B cell (primary cell): Measurements from ENCODE around the gene CHMP1A. TPM values are rescaled to one million over a fixed set of nuclear protein-coding genes. Genes with fewer than 3 reads are reported as not detected.

Experiments used
- ATAC-seq: fragments of 200-7000 bp; cut with Tn5 transposase; one replicate; pipeline ENCODE4 v1.10.0; 2021; ENCODE audit warnings: low read depth, mild to moderate bottlenecking, moderate number of reproducible peaks, moderate library complexity
- CTCF ChIA-PET: fragments of 350-600 bp; sonication (Branson Sonifier 250); formaldehyde crosslinking; loops from one replicate; lab custom pipeline; 2021; ENCODE audit warnings: antibody characterized with exemption, inconsistent platforms; lab: Charles Lee
- POLR2A ChIA-PET: fragments of 350-600 bp; sonication (Branson Sonifier 250); formaldehyde crosslinking; loops from one replicate; lab custom pipeline; 2021; ENCODE audit warnings: antibody characterized with exemption; lab: Charles Lee
- DNase-seq: peaks from one replicate; pipeline ENCODE4 v3.0.0; 2013
- H2AFZ ChIP-seq: 2 replicates; pipeline ENCODE4 v1.6.1; 2012; ENCODE audit warnings: mild to moderate bottlenecking, low read depth, low read length; ENCODE audit not compliant: insufficient read depth, poor library complexity, severe bottlenecking
- H3K27ac ChIP-seq, 2 donors: 1 replicate in 1 of 2; 2 replicates in 1 of 2; pipeline ENCODE4 v1.5.1; 2012 to 2013; ENCODE audit warnings: low read length in 2 of 2, mild to moderate bottlenecking in 2 of 2, moderate library complexity in 1 of 2
- H3K27me3 ChIP-seq, 4 experiments: fragments of 200-600 bp in 1 of 4; sonication (generic) in 1 of 4; replicated peaks in 1 of 4; 1 replicate in 2 of 4; 2 replicates in 2 of 4; pipeline versions ENCODE4 v1.6.1 to v1.7.0; 2013 to 2016; ENCODE audit warnings: low read length in 3 of 4, mild to moderate bottlenecking in 2 of 4, mixed read lengths in 1 of 4, moderate library complexity in 1 of 4; ENCODE audit not compliant: insufficient read depth in 4 of 4, control insufficient read depth in 3 of 4; ENCODE audit errors: control extremely low read depth in 1 of 4
- H3K36me3 ChIP-seq, 2 experiments: replicated peaks in 1 of 2; 1 replicate in 1 of 2; 2 replicates in 1 of 2; pipeline versions ENCODE4 v1.6.1 to v1.7.1; 2013; ENCODE audit warnings: low read length in 1 of 2; ENCODE audit not compliant: insufficient read depth in 2 of 2, control insufficient read depth in 1 of 2; ENCODE audit errors: control extremely low read depth in 1 of 2, extremely low read depth in 1 of 2
- H3K4me1 ChIP-seq, 2 donors: fragments of 200-600 bp in 1 of 2; sonication (generic) in 1 of 2; 1 replicate in 1 of 2; 2 replicates in 1 of 2; pipeline versions ENCODE4 v1.5.1 to v1.6.1; 2013 to 2017; ENCODE audit warnings: low read length in 2 of 2; ENCODE audit not compliant: control insufficient read depth in 2 of 2, insufficient read depth in 2 of 2
- H3K4me2 ChIP-seq: replicated peaks from 2 replicates; pipeline ENCODE3; 2012; ENCODE audit warnings: mild to moderate bottlenecking, low read depth, low read length; ENCODE audit not compliant: poor library complexity, severe bottlenecking
- H3K4me3 ChIP-seq, 5 experiments: fragments of 200-600 bp in 1 of 5; sonication (generic) in 1 of 5; 1 replicate in 3 of 5; 2 replicates in 2 of 5; pipeline versions ENCODE4 v1.5.1 to v1.7.0; 2011 to 2016; ENCODE audit warnings: low read length in 4 of 5, mild to moderate bottlenecking in 4 of 5, low read depth in 2 of 5, control low read depth in 1 of 5, moderate library complexity in 1 of 5; ENCODE audit not compliant: insufficient read depth in 1 of 5; ENCODE audit errors: control extremely low read depth in 1 of 5, extremely low read depth in 1 of 5
- H3K79me2 ChIP-seq: fragments of 200-600 bp; sonication (generic); one replicate; pipeline ENCODE4 v1.6.0; 2016; ENCODE audit warnings: low read length; ENCODE audit not compliant: control insufficient read depth, insufficient read depth
- H3K9ac ChIP-seq: fragments of 200-600 bp; sonication (generic); 2 replicates; pipeline ENCODE4 v1.6.1; 2017; ENCODE audit warnings: mild to moderate bottlenecking, low read length, moderate library complexity
- H3K9me3 ChIP-seq, 3 donors: one replicate each; pipeline versions ENCODE4 v1.6.1 to v1.7.1; 2013; ENCODE audit warnings: low read length in 2 of 3; ENCODE audit not compliant: control insufficient read depth in 2 of 3, insufficient read depth in 1 of 3; ENCODE audit errors: control extremely low read depth in 1 of 3
- H4K20me1 ChIP-seq: 2 replicates; pipeline ENCODE4 v1.6.0; 2012; ENCODE audit warnings: mild to moderate bottlenecking, low read length; ENCODE audit not compliant: insufficient read depth, control insufficient read depth, poor library complexity, severe bottlenecking
- H3K27ac Mint-ChIP-seq: one replicate; pipeline ENCODE4 v1.8.0; 2021; ENCODE audit warnings: mixed read lengths
- H3K27me3 Mint-ChIP-seq: one replicate; pipeline ENCODE4 v1.8.0; 2021; ENCODE audit warnings: mixed read lengths
- H3K4me1 Mint-ChIP-seq: one replicate; pipeline ENCODE4 v1.8.0; 2021; ENCODE audit warnings: mixed read lengths
- H3K4me3 Mint-ChIP-seq: one replicate; pipeline ENCODE4 v1.8.0; 2021; ENCODE audit warnings: mixed read lengths
- H3K9me3 Mint-ChIP-seq: one replicate; pipeline ENCODE4 v1.8.0; 2022; ENCODE audit warnings: mixed read lengths; ENCODE audit not compliant: insufficient read depth
- EZH2 ChIP-seq: IDR thresholded peaks from 2 replicates; pipeline ENCODE4 v1.6.1; 2012; ENCODE audit warnings: borderline replicate concordance, low read depth, mild to moderate bottlenecking, moderate library complexity, low read length; ENCODE audit not compliant: insufficient read depth, poor library complexity, severe bottlenecking
- WGBS: methylation state at CpG from one replicate; pipeline ENCODE4 v1.1.5; 2013; ENCODE audit warnings: missing lambda C conversion rate; ENCODE audit not compliant: insufficient coverage; 5-methylcytosine and 5-hydroxymethylcytosine counted together
- intact Hi-C: fragments of 100-400 bp; cut with micrococcal nuclease; formaldehyde crosslinking; loops from one replicate; pipeline ENCODE4 v1.10.0; 2022
- polyA plus RNA-seq: library from polyadenylated mRNA; depleted of rRNA; stranded (reverse); fragments of >200 nt; gene quantifications from 2 replicates; pipeline ENCODE4 v1.2.3, GENCODE V29; 2012
- total RNA-seq, 2 donors: library from RNA; stranded (reverse); fragments of 120-200 nt in 1 of 2; gene quantifications; 1 replicate in 1 of 2; 2 replicates in 1 of 2; pipeline versions ENCODE4 v1.2.3 to v1.2.4, GENCODE V29; 2013 to 2022
- TF ChIP-seq, protein P1 (sequence below): fragments of 200-600 bp; IDR thresholded peaks from one replicate; pipeline ENCODE4 v1.8.0; 2022; ENCODE audit warnings: antibody characterized with exemption, mild to moderate bottlenecking

The CHMP1A gene
- total and polyA plus RNA-seq, 2 donors (not counting 1 experiment from before 2014, with no cell fraction given), result 80.4 to 88.1 TPM

DNA sequence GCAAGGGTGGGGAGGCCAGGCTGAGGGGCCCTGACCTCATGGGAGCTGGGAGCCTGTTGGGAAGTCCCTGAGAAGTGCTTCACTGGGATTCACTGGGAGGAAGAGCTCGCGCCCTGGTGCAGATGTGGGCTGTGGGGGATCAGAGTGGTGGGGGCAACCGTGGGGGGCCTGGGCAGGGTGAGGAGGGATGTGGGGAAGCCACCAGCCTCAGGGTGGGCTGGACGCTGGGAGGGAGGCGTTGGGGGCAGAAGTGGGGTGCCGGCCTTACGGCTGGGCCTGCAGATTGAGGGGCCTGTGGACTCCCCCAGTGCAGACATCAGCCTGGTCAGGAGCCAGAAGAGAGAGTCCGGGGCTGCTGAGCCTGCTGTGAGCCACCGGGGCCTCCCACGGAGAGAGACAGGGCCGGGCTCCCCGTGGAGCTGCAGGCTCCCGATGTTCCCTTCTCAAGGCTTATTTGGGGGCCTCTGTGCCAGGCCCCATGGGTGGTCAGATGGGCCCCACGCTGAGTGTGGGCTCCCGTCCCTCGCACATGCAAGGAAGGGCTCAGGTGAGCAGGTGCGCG, 36.3 kb downstream of the CHMP1A start:
- no peak for DNase-seq
- Mint-ChIP-seq H3K27me3 (peaks cover 6% of the 10 kb centered on the region), H3K4me1 (peaks cover 9% of the 10 kb centered on the region), H3K4me3 (no peak overlapping the region), H3K9me3 (no peaks in the 10 kb centered on the region), H3K27ac (no peak overlapping the region)
- ChIA-PET CTCF (no interaction called here), POLR2A (no interaction called here)
- 86% methylated on average over 18 of the region's 18 CpGs for WGBS
- Histone ChIP-seq H3K4me3 (no peak overlapping the region), H2AFZ (no peak overlapping the region), H3K4me1 (peaks cover 0 to 4% of the 10 kb centered on the region in 2 donors), H3K36me3 (no peaks in the 10 kb centered on the region), H3K27me3 (no peaks in the 10 kb centered on the region), H4K20me1 (no peaks in the 10 kb centered on the region), H3K79me2 (no peaks in the 10 kb centered on the region), H3K9me3 (peaks cover 0 to 12% (median 0%) of the 10 kb centered on the region in 3 donors), H3K27ac (no peak overlapping the region), H3K4me2 (no peak overlapping the region), H3K9ac (no peak overlapping the region)
- intact Hi-C loops, result no loop called here
- ATAC-seq, result no peak
- no peak for TF ChIP-seq EZH2
- TF ChIP-seq, protein P1, sequence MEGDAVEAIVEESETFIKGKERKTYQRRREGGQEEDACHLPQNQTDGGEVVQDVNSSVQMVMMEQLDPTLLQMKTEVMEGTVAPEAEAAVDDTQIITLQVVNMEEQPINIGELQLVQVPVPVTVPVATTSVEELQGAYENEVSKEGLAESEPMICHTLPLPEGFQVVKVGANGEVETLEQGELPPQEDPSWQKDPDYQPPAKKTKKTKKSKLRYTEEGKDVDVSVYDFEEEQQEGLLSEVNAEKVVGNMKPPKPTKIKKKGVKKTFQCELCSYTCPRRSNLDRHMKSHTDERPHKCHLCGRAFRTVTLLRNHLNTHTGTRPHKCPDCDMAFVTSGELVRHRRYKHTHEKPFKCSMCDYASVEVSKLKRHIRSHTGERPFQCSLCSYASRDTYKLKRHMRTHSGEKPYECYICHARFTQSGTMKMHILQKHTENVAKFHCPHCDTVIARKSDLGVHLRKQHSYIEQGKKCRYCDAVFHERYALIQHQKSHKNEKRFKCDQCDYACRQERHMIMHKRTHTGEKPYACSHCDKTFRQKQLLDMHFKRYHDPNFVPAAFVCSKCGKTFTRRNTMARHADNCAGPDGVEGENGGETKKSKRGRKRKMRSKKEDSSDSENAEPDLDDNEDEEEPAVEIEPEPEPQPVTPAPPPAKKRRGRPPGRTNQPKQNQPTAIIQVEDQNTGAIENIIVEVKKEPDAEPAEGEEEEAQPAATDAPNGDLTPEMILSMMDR, result no peak

DNA sequence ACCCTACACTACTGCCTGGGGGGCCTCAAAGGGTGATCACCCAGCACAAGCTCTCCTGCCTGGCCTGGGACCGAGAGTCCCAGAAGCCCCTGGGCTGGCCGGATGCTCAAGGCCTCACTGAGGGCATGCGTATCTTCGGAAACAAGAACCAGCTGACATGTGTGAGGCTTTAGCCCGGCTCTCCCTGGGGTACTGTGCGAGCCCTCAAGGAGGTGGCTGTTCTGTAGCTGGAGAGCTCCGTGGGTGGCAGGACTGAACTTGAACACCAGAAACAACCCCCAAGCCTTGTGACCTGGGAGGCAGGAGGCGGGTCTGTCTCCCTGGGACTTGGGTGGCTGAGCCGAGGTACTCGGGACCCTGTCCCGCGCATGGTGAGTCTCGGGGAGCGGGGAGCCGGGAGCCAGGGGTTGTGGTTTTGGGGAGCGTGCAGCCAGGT, 37.1 kb downstream of the CHMP1A start:
- Mint-ChIP-seq H3K9me3 (no peaks in the 10 kb centered on the region), H3K4me3 (no peak overlapping the region), H3K4me1 (peaks cover 9% of the 10 kb centered on the region), H3K27me3 (peaks cover 6% of the 10 kb centered on the region), H3K27ac (no peak overlapping the region)
- Histone ChIP-seq H3K27me3 (no peaks in the 10 kb centered on the region), H3K9ac (no peak overlapping the region), H3K27ac (no peak overlapping the region), H3K36me3 (no peaks in the 10 kb centered on the region), H3K4me2 (no peak overlapping the region), H3K79me2 (no peaks in the 10 kb centered on the region), H3K4me3 (no peak overlapping the region), H2AFZ (no peak overlapping the region), H3K4me1 (peaks cover 0 to 7% of the 10 kb centered on the region in 2 donors), H3K9me3 (peaks cover 0 to 12% (median 0%) of the 10 kb centered on the region in 3 donors), H4K20me1 (no peaks in the 10 kb centered on the region)
- intact Hi-C loops, result no loop called here
- ChIA-PET CTCF (no interaction called here), POLR2A (no interaction called here)
- DNase-seq (no peak), ATAC-seq (no peak)
- 91% methylated on average over 15 of the region's 16 CpGs for WGBS
- no peak for TF ChIP-seq EZH2
- TF ChIP-seq, protein P1, result no peak
